K562 (cell line): ENCODE results near the gene QKI. TPM values are rescaled to one million over a fixed set of nuclear protein-coding genes. Genes with fewer than 3 reads are reported as not detected.

Source experiments
- BCOR ChIP-seq: fragments of 450-650 bp; IDR thresholded peaks from 2 replicates; pipeline ENCODE4 v1.6.1; 2016
- BMI1 ChIP-seq: fragments of 150-350 bp; IDR thresholded peaks from 2 replicates; pipeline ENCODE4 v1.6.1; 2014; ENCODE audit warnings: low read length
- CLOCK ChIP-seq: fragments of 250-450 bp; sonication (Bioruptor Pico); IDR thresholded peaks from 2 replicates; pipeline ENCODE4 v1.4.0; 2020; ENCODE audit warnings: mild to moderate bottlenecking, moderate library complexity, borderline replicate concordance
- ETS2 ChIP-seq: IDR thresholded peaks from 2 replicates; pipeline ENCODE4 v1.6.1; 2016; ENCODE audit warnings: borderline replicate concordance, missing genetic modification characterization, mild to moderate bottlenecking, moderate library complexity, missing compliant biosample characterization; ENCODE audit not compliant: poor library complexity, severe bottlenecking
- FOXJ3 ChIP-seq: sonication (generic); formaldehyde crosslinking; IDR thresholded peaks from 2 replicates; pipeline ENCODE4 v1.4.0; 2020; ENCODE audit warnings: mild to moderate bottlenecking, missing genetic modification reagents
- HDAC6 ChIP-seq: IDR thresholded peaks from 2 replicates; pipeline ENCODE4 v1.6.1; 2012; ENCODE audit warnings: low read depth, mild to moderate bottlenecking, control low read depth, inconsistent platforms, low read length, moderate library complexity
- HNRNPK ChIP-seq: fragments of 200-400 bp; formaldehyde crosslinking; IDR thresholded peaks from one replicate; pipeline ENCODE4 v1.6.1; 2018; ENCODE audit warnings: mild to moderate bottlenecking, low read depth, low read length; ENCODE audit not compliant: poor library complexity, severe bottlenecking
- KDM1A ChIP-seq, 2 experiments: fragments of 450-650 bp; IDR thresholded peaks; 2 replicates each; pipeline ENCODE4 v1.6.1; 2016; ENCODE audit warnings: mild to moderate bottlenecking in 2 of 2
- KLF6 ChIP-seq: fragments of 250-450 bp; sonication (Bioruptor Pico); IDR thresholded peaks from 2 replicates; pipeline ENCODE4 v1.4.0; 2020; ENCODE audit warnings: mild to moderate bottlenecking, moderate library complexity, borderline replicate concordance
- NCOR1 ChIP-seq: fragments of 450-650 bp; IDR thresholded peaks from 2 replicates; pipeline ENCODE4 v1.6.1; 2016; ENCODE audit warnings: mild to moderate bottlenecking, moderate library complexity
- NFYB ChIP-seq: IDR thresholded peaks from 2 replicates; pipeline ENCODE4 v1.6.1; 2011; ENCODE audit warnings: mild to moderate bottlenecking, moderate library complexity; ENCODE audit not compliant: insufficient read length; ENCODE audit errors: extremely low read depth
- POLR2AphosphoS2 ChIP-seq: IDR thresholded peaks from 2 replicates; pipeline ENCODE4 v1.6.1; 2012; ENCODE audit warnings: low read length, improper control_type of control experiment
- POLR2G ChIP-seq: fragments of 200-400 bp; formaldehyde crosslinking; IDR thresholded peaks from 2 replicates; pipeline ENCODE4 v1.6.1; 2017; ENCODE audit warnings: low read depth, mild to moderate bottlenecking, antibody characterized with exemption, low read length, moderate library complexity
- PYGO2 ChIP-seq: fragments of 450-650 bp; IDR thresholded peaks from 2 replicates; pipeline ENCODE4 v1.6.1; 2016; ENCODE audit warnings: mild to moderate bottlenecking, missing genetic modification characterization, moderate library complexity, missing compliant biosample characterization
- RUNX1 ChIP-seq: sonication (generic); IDR thresholded peaks from 2 replicates; pipeline ENCODE4 v1.6.1; 2016; ENCODE audit warnings: antibody characterized with exemption, low read depth
- STAT5A ChIP-seq: IDR thresholded peaks from 2 replicates; pipeline ENCODE4 v1.6.1; 2012; ENCODE audit warnings: low read length, inconsistent platforms, borderline replicate concordance
- SUPT5H ChIP-seq: fragments of 450-650 bp; IDR thresholded peaks from 2 replicates; pipeline ENCODE4 v1.6.1; 2016
- U2AF1 ChIP-seq: fragments of 200-400 bp; formaldehyde crosslinking; optimal IDR thresholded peaks from 2 replicates; pipeline ENCODE3; 2017; ENCODE audit warnings: mild to moderate bottlenecking, low read depth, low read length, moderate library complexity
- YBX1 ChIP-seq: fragments of 450-650 bp; IDR thresholded peaks from 2 replicates; pipeline ENCODE4 v1.7.1; 2016; ENCODE audit warnings: mild to moderate bottlenecking
- ZNF134 ChIP-seq: fragments of 250-450 bp; sonication (Bioruptor Pico); conservative IDR thresholded peaks from 2 replicates; pipeline ENCODE4 v1.4.0; 2020
- ZNF263 ChIP-seq: sonication (generic); formaldehyde crosslinking; IDR thresholded peaks from 2 replicates; pipeline ENCODE4 v1.8.0; 2022; ENCODE audit warnings: mild to moderate bottlenecking, missing genetic modification reagents, borderline replicate concordance
- ZNF316 ChIP-seq: fragments of 450-650 bp; IDR thresholded peaks from 2 replicates; pipeline ENCODE4 v1.6.1; 2016
- ZNF398 ChIP-seq: fragments of 250-450 bp; sonication (Bioruptor Pico); IDR thresholded peaks from 2 replicates; pipeline ENCODE4 v1.8.0; 2021; ENCODE audit warnings: moderate library complexity, mild to moderate bottlenecking, inconsistent platforms
- ZNF551 ChIP-seq: fragments of 250-450 bp; sonication (Bioruptor Pico); IDR thresholded peaks from 2 replicates; pipeline ENCODE4 v1.5.0; 2021; ENCODE audit warnings: mild to moderate bottlenecking, moderate library complexity
- ZNF644 ChIP-seq: fragments of 200-800 bp; sonication (Bioruptor generic); IDR thresholded peaks from 2 replicates; pipeline ENCODE4 v1.6.1; 2016; ENCODE audit warnings: low read depth, missing genetic modification characterization, missing compliant biosample characterization
- ZNF668 ChIP-seq: fragments of 250-450 bp; sonication (Bioruptor Pico); IDR thresholded peaks from 2 replicates; pipeline ENCODE4 v1.8.0; 2022; ENCODE audit warnings: mild to moderate bottlenecking, inconsistent platforms
- ZNF79 ChIP-seq: fragments of 250-450 bp; sonication (Bioruptor Pico); IDR thresholded peaks from 2 replicates; pipeline ENCODE4 v1.4.0; 2020; ENCODE audit warnings: low read depth, mild to moderate bottlenecking, moderate library complexity
- ZNF830 ChIP-seq: fragments of 250-450 bp; sonication (Bioruptor Pico); IDR thresholded peaks from 2 replicates; pipeline ENCODE4 v1.5.0; 2021; ENCODE audit warnings: mild to moderate bottlenecking
- polyA plus RNA-seq, 8 experiments: library from polyadenylated mRNA; depleted of rRNA in 4 of 8; stranded (reverse) in 5 of 8; unstranded in 3 of 8; fragments of >200 nt; fragmentation: Nextera tagmentation in 2 of 8; fragmentation: Illumina TruSeq in 1 of 8; extraction: Ambion mirVana in 2 of 8; extraction: Trizol in 1 of 8; gene quantifications; 2 replicates each; pipeline versions ENCODE4 v1.2.1 to v1.2.3, GENCODE V29; 2011 to 2014; ENCODE audit warnings: inconsistent platforms in 1 of 8, missing spikeins in 1 of 8
- total RNA-seq, 7 experiments: library from RNA; depleted of rRNA in 6 of 7; stranded (reverse); fragments of >200 nt in 6 of 7; fragmentation: Illumina TruSeq in 2 of 7; extraction: Trizol in 2 of 7; gene quantifications; 2 replicates each; pipeline versions ENCODE4 v1.2.1 to v1.2.3, GENCODE V29; 2011 to 2021; ENCODE audit warnings: low replicate concordance in 1 of 7

QKI gene
- total and polyA plus RNA-seq, 9 of the 15 experiments (the other 6 are each of a cell fraction or from before 2014, with no cell fraction given) = 20.4 to 215 (median 123) TPM

GRCh38 chr6:163570579-163571231 lies 156.2 kb downstream of the QKI start (continued):
- TF ChIP-seq HNRNPK (no peak), BMI1 (no peak), ZNF79 (CRISPR knock-in tag) (no peak), NCOR1 (peak; percentile 56), YBX1 (no peak), HDAC6 (no peak), ZNF134 (CRISPR knock-in tag) (no peak), ZNF263 (CRISPR knock-in tag) (no peak), ETS2 (tag) (no peak), CLOCK (CRISPR knock-in tag) (no peak), KLF6 (no peak), NFYB (no peak), KDM1A (IDR thresholded peaks at IDR 0.05) (no peak; a peak in 1 of 4 replicates), PYGO2 (0 out of 2 replicates have a peak, but pooled peaks have one; percentile 46), ZNF830 (no peak), BCOR (peak; percentile 48; the same call in 1 of the 2 replicates), ZNF668 (CRISPR knock-in tag) (no peak), ZNF644 (no peak), POLR2G (no peak), POLR2AphosphoS2 (no peak), RUNX1 (no peak), ZNF551 (CRISPR knock-in tag) (no peak), ZNF398 (CRISPR knock-in tag) (no peak), STAT5A (no peak), ZNF316 (no peak), SUPT5H (0 out of 2 replicates have a peak, but pooled peaks have one; percentile 32), FOXJ3 (CRISPR knock-in tag) (no peak), U2AF1 (no peak)
